GM23248 (cell line): ENCODE results near the gene USP25. TPM values are rescaled to one million over a fixed set of nuclear protein-coding genes. Genes with fewer than 3 reads are reported as not detected.

Experiments
- DNase-seq: peaks from one replicate; pipeline ENCODE4 v3.0.0-alpha.2; 2015
- H2AFZ ChIP-seq: fragments of 200-600 bp; sonication (generic); 2 replicates; pipeline ENCODE4 v1.6.1; 2016; ENCODE audit warnings: antibody characterized with exemption
- H3F3A ChIP-seq: fragments of 200-600 bp; sonication (generic); 2 replicates; pipeline ENCODE4 v1.6.1; 2016; ENCODE audit warnings: mild to moderate bottlenecking, antibody characterized with exemption, mixed run types; ENCODE audit not compliant: insufficient read depth
- H3K27ac ChIP-seq: fragments of 200-600 bp; sonication (generic); 2 replicates; pipeline ENCODE4 v1.5.1; 2016; ENCODE audit warnings: mild to moderate bottlenecking
- H3K27me3 ChIP-seq: fragments of 200-600 bp; sonication (generic); replicated peaks from 2 replicates; pipeline ENCODE4 v1.6.1; 2016; ENCODE audit warnings: mild to moderate bottlenecking; ENCODE audit not compliant: insufficient read depth
- H3K36me3 ChIP-seq: fragments of 200-600 bp; sonication (generic); 2 replicates; pipeline ENCODE4 v1.6.1; 2016; ENCODE audit warnings: low read depth, mild to moderate bottlenecking
- H3K4me1 ChIP-seq: fragments of 200-600 bp; sonication (generic); 2 replicates; pipeline ENCODE4 v1.6.1; 2016; ENCODE audit warnings: mild to moderate bottlenecking; ENCODE audit not compliant: insufficient read depth
- H3K4me2 ChIP-seq: fragments of 200-600 bp; sonication (generic); one replicate; pipeline ENCODE4 v1.6.1; 2016; ENCODE audit warnings: mild to moderate bottlenecking; ENCODE audit not compliant: unreplicated experiment
- H3K4me3 ChIP-seq: fragments of 200-600 bp; sonication (generic); 2 replicates; pipeline ENCODE4 v1.5.1; 2016; ENCODE audit warnings: mild to moderate bottlenecking
- H3K79me2 ChIP-seq: fragments of 200-600 bp; sonication (generic); 2 replicates; pipeline ENCODE4 v1.6.1; 2016; ENCODE audit warnings: mild to moderate bottlenecking; ENCODE audit not compliant: insufficient read depth
- H3K9ac ChIP-seq: fragments of 200-600 bp; sonication (generic); 2 replicates; pipeline ENCODE4 v1.6.1; 2016; ENCODE audit warnings: mild to moderate bottlenecking
- H3K9me2 ChIP-seq: fragments of 200-600 bp; sonication (generic); 2 replicates; pipeline ENCODE4 v1.6.1; 2016; ENCODE audit warnings: mixed run types, mild to moderate bottlenecking, moderate library complexity; ENCODE audit not compliant: insufficient read depth
- H3K9me3 ChIP-seq: fragments of 200-600 bp; sonication (generic); one replicate; pipeline ENCODE4 v1.6.1; 2017; ENCODE audit warnings: low read depth
- H4K20me1 ChIP-seq: fragments of 200-600 bp; sonication (generic); 2 replicates; pipeline ENCODE4 v1.6.0; 2016; ENCODE audit not compliant: insufficient read depth
- EZH2 ChIP-seq: fragments of 200-600 bp; sonication (generic); IDR thresholded peaks from 2 replicates; pipeline ENCODE4 v1.6.1; 2018; ENCODE audit warnings: antibody characterized with exemption, mild to moderate bottlenecking; ENCODE audit not compliant: insufficient read depth, poor library complexity, severe bottlenecking
- EZH2phosphoT487 ChIP-seq: fragments of 200-600 bp; sonication (generic); IDR thresholded peaks from 2 replicates; pipeline ENCODE4 v1.6.1; 2018; ENCODE audit warnings: antibody characterized with exemption, moderate library complexity, mild to moderate bottlenecking, low read depth; ENCODE audit not compliant: insufficient read depth
- WGBS, 2 experiments: methylation state at CpG; one replicate each; pipeline ENCODE4 v1.1.6; 2015 to 2017; ENCODE audit warnings: low lambda C conversion rate in 2 of 2, low coverage in 1 of 2; ENCODE audit errors: missing lambda C conversion rate in 2 of 2; 5-methylcytosine and 5-hydroxymethylcytosine counted together
- in situ Hi-C: fragments of 300-500 bp; cut with MboI; formaldehyde crosslinking; loops from 2 replicates; pipeline ENCODE4 v1.15.0; 2020
- polyA plus RNA-seq: library from polyadenylated mRNA; unstranded; fragments of >200 nt; fragmentation: Nextera tagmentation; extraction: Ambion mirVana; gene quantifications from 2 replicates; pipeline ENCODE4 v1.2.1, GENCODE V29; 2016
- total RNA-seq: library from RNA; depleted of rRNA; stranded (reverse); fragments of >200 nt; shearing (Covaris generic); gene quantifications from 2 replicates; pipeline ENCODE4 v1.2.3, GENCODE V29; 2014

USP25 gene
- total and polyA plus RNA-seq, 2 experiments from 2014 or later = 5.8 to 41.5 TPM

GRCh38 chr21:15718711-15719110 is 11.1 kb upstream of the USP25 start:
- Histone ChIP-seq H3K9ac (no peak overlapping the region), H3K27ac (no peak overlapping the region), H3K9me2 (no peaks in the 10 kb centered on the region), H2AFZ (no peak overlapping the region), H3K79me2 (no peaks in the 10 kb centered on the region), H3K4me3 (no peak overlapping the region), H3F3A (no peaks in the 10 kb centered on the region), H3K4me2 (no peak overlapping the region), H3K36me3 (no peaks in the 10 kb centered on the region), H3K9me3 (no peaks in the 10 kb centered on the region), H4K20me1 (no peaks in the 10 kb centered on the region), H3K4me1 (peaks cover 2% of the 10 kb centered on the region), H3K27me3 (no peaks in the 10 kb centered on the region)
- DNase-seq = no peak
- TF ChIP-seq EZH2phosphoT487 (no peak), EZH2 (no peak)
- in situ Hi-C loops = no loop called here

DNA sequence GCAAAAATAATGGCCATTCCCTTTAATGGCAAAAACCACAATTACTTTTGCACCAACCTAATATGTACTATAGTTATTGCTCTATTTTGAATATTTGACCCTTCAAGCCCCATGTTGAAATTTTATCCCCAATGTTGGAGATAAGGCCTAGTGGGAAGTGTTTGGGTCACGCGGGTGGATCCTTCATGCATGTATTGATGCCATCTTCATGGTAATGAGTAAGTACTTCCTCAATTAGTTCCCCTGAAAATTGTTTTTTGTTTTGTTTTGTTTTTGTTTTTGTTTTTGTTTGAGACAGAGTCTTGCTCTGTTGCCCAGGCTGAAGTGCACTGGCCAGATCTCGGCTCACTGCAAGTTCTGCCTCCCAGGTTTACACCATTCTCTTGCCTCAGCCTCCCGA is 9.8 kb upstream of the USP25 start:
- no peaks in the 10 kb centered on the region for H3K9me3 ChIP-seq
- H3K4me1 ChIP-seq = no peaks in the 10 kb centered on the region
- no peaks in the 10 kb centered on the region for H3K27me3 ChIP-seq
- no peaks in the 10 kb centered on the region for H3K9me2 ChIP-seq
- no peak overlapping the region for H2AFZ ChIP-seq
- TF ChIP-seq EZH2 (no peak), EZH2phosphoT487 (no peak)
- H3K36me3 ChIP-seq = no peaks in the 10 kb centered on the region
- in situ Hi-C loops = no loop called here
- H3F3A ChIP-seq = no peaks in the 10 kb centered on the region
- WGBS, 2 experiments = 87 to 93% methylated on average over 4 of the region's 4 CpGs
- no peaks in the 10 kb centered on the region for H3K79me2 ChIP-seq
- H3K4me3 ChIP-seq = no peak overlapping the region
- no peak for DNase-seq
- H3K27ac ChIP-seq = no peak overlapping the region
- no peak overlapping the region for H3K4me2 ChIP-seq
- no peaks in the 10 kb centered on the region for H4K20me1 ChIP-seq
- H3K9ac ChIP-seq = no peak overlapping the region

- DNase-seq = no peak
- Histone ChIP-seq H3K9ac (no peak overlapping the region), H3K4me2 (no peak overlapping the region), H3K9me2 (no peaks in the 10 kb centered on the region), H3K27ac (no peak overlapping the region), H2AFZ (no peak overlapping the region), H3K4me3 (no peak overlapping the region), H4K20me1 (no peaks in the 10 kb centered on the region), H3K36me3 (no peaks in the 10 kb centered on the region), H3K79me2 (no peaks in the 10 kb centered on the region), H3F3A (no peaks in the 10 kb centered on the region), H3K9me3 (no peaks in the 10 kb centered on the region), H3K27me3 (no peaks in the 10 kb centered on the region), H3K4me1 (no peaks in the 10 kb centered on the region)
- 43 to 50% methylated on average over 4 of the region's 4 CpGs for WGBS, 2 experiments
- in situ Hi-C loops = no loop called here
- TF ChIP-seq EZH2 = no peak
These were observed 7.0 kb upstream of the USP25 start for GRCh38 chr21:15722591-15723324.

GRCh38 chr21:15725949-15726348 is 3.8 kb upstream of the USP25 start:
- H3K79me2 ChIP-seq = peaks cover 2% of the 10 kb centered on the region
- no peak overlapping the region for H3K9ac ChIP-seq
- H3F3A ChIP-seq = peaks cover 14% of the 10 kb centered on the region
- no peak overlapping the region for H3K4me3 ChIP-seq
- H3K4me1 ChIP-seq = no peaks in the 10 kb centered on the region
- H3K27ac ChIP-seq = no peak overlapping the region
- H3K36me3 ChIP-seq = no peaks in the 10 kb centered on the region
- H4K20me1 ChIP-seq = no peaks in the 10 kb centered on the region
- H3K27me3 ChIP-seq = no peaks in the 10 kb centered on the region
- DNase-seq = no peak
- no peak overlapping the region for H3K4me2 ChIP-seq
- in situ Hi-C loops = no loop called here
- no peaks in the 10 kb centered on the region for H3K9me2 ChIP-seq
- no peak overlapping the region for H2AFZ ChIP-seq
- 93 to 95% methylated on average over 3 of the region's 3 CpGs for WGBS, 2 experiments
- H3K9me3 ChIP-seq = no peaks in the 10 kb centered on the region
- TF ChIP-seq EZH2phosphoT487 (no peak), EZH2 (no peak)

- Histone ChIP-seq H3K27me3 (no peaks in the 10 kb centered on the region), H3K9me3 (no peaks in the 10 kb centered on the region), H3K4me3 (no peak overlapping the region), H3K9me2 (no peaks in the 10 kb centered on the region), H2AFZ (no peak overlapping the region), H4K20me1 (no peaks in the 10 kb centered on the region), H3K79me2 (peaks cover 23% of the 10 kb centered on the region), H3K4me1 (peaks cover 13% of the 10 kb centered on the region), H3K36me3 (no peaks in the 10 kb centered on the region), H3K9ac (no peak overlapping the region), H3K27ac (no peak overlapping the region), H3K4me2 (no peak overlapping the region), H3F3A (peaks cover 21% of the 10 kb centered on the region)
- in situ Hi-C loops = no loop called here
- DNase-seq = no peak
- 80 to 85% methylated on average over 3 of the region's 3 CpGs for WGBS, 2 experiments
- TF ChIP-seq EZH2 (no peak), EZH2phosphoT487 (no peak)
These were observed 1.7 kb upstream of the USP25 start for GRCh38 chr21:15728046-15728445.
